DMS79 treated with DMSO at 0.1 percent for 48 hours (cell line): ENCODE results near the gene LGALS8.
"Not testable (repeated sequence)": the region's sequence is repeated elsewhere in the genome, so short reads cannot be mapped to it uniquely, and the experiment has no call there.

Experiments used
- DNase-seq: peaks from one replicate; lab custom pipeline; 2025; lab: John Stamatoyannopoulos, UW

Gene LGALS8

DNA sequence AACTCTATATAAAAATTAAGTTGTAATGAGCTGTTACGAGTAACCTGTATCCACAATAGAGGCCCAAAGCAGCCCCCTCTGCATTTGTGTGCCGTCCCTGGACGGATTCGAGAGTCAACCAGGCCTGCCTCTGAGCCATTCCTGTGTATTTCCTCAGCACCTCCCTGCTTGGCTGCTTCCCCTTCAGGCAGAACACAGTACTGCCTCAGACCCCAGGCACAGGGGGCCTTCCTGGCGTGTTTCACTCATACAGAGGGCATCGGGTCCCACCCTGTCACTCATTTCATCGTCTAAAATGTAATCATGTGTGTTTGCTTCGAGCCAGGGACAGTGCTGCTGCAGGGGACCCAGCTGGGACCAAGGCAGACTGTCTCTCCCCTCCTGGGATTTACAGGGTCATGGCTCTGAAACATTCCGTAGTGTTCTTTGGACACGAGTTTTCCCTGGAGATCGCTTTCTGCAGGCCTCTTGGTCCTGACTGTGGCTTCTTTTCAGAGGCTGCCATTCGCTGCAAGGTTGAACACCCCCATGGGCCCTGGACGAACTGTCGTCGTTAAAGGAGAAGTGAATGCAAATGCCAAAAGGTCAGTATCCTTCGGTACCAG, 19.4 kb downstream of the LGALS8 start:
- no peak for DNase-seq

DNA sequence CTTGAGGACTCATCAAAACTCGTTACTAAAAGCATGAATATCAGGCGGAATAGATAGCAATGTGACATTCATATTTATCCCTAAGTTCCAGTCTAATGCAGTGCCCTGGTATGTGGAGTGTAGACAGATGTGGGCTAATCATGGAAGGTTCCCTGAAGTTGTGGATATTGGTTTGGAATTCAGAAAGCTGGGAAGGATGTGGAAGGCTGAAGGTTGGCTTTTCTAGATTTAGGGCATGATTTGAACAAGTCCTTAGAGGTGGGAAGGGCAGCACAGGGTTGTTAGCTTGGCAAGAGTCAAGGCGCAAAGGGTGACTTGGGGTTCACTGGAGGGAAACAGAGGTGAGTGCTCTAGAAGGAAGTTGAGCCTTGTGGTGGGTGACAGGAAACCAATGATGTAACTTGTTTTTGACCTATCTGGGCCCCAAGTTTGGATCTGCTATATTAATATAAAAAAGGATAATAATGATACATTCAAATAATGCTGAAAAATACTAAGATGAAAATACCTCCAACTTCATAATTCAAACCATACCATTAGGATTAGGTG, 21.9 kb downstream of the LGALS8 start:
- DNase-seq, result no peak

DNA sequence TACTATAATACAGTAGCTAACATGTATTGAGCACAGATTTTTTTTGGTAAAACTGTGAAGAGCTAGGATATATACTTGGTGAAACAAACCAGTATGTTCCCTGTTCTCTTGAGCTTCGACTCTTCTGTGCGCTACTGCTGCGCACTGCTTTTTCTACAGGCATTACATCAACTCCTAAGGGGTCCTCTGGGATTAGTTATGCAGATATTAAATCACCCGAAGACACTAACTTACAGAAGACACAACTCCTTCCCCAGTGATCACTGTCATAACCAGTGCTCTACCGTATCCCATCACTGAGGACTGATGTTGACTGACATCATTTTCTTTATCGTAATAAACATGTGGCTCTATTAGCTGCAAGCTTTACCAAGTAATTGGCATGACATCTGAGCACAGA, 24.7 kb downstream of the LGALS8 start:
- DNase-seq, result no peak

DNA sequence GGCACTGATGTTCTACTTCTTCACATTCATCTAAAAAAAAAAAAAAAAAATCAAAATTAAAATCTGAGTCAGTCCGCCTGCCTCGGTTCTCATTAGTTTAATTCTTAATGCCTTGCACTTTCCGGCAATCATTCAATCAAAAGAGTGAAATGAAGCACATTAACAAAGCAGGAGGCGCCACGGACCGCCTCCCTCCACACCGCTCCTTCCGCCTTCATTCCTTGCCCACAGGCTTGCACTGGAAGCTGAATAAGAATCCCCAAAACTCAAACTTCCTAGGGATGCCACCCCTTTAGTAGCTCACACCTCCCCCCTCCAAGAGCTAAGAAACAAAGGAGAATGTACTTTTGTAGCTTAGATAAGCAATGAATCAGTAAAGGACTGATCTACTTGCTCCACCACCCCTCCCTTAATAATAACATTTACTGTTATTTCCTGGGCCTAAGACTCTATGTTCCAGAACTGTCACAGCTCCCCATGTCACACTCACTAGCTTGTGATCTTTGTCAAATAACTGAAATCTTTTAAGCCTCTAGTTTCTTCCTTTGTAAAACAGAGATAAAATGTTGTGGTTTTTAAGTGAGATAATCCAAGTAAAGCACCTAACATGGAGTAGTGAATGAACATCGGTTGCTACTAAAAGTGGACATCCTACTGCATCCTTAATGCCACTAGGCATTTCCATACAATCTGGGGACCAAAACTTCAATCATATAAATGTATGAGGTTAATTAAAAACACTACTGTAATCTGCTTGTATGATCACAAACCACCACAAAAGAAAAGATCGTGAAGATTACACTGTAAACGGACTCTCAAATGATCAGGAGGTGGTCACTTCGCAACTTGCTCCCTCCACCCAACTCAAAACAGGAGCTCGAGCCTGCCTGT, 27.4 kb downstream of the LGALS8 start:
- no peak for DNase-seq

DNA sequence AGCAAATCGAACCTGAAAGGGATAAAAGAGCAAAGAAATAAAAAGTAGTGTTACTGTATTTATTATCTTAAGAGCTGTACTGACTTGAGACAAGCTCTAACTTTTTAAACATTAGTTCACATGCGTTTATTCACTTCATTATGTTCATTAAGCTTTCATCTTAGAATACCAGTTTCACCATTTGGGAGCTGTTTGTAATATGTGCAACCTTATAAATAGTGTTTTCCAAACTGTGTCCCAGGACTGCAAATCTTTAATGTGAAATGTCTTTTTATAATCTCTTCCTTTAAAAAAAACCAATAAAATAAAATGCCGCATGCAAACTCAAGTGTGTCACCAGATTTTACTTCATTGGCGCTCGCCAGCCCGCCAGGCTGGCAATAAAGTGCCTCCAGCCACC, 28.3 kb downstream of the LGALS8 start:
- no peak for DNase-seq

DNA sequence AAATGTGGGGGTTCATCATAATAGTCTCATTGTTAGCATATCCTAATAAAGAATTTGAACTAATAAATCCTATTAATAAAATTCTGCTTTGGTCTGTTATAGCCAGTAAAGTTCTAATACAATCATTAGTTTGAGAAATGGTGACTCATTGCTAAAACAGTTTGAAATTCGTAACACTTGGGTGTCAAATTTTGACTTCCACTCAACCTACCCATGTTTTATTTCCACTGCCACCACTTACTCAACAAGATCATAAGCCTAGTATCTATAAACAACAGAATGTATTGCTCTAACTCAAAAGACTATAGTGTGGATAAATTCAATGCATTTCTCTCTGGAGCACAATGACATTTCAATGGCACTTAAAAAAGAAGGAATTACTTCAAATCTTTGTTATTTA, 29.1 kb downstream of the LGALS8 start:
- no peak for DNase-seq

DNA sequence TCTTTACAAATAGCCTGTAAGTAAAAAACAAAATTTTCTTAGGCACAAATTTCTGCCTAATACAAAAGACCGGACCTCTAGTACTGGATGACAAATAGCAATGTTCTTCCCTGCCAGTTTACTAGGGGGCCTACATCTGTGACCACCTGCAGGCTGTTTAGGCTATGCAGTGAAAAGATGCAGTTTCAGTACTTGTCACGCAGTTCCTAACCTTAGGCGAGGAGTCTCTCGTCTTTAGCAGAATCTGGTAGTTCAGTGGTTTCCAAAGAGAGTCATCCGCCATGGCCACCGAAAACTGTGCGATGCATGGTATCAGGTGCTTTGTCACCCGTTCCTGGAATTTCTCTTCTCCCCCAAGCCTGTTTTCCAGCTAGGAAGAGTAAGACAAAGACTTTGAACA, 29.6 kb downstream of the LGALS8 start:
- no peak for DNase-seq

DNA sequence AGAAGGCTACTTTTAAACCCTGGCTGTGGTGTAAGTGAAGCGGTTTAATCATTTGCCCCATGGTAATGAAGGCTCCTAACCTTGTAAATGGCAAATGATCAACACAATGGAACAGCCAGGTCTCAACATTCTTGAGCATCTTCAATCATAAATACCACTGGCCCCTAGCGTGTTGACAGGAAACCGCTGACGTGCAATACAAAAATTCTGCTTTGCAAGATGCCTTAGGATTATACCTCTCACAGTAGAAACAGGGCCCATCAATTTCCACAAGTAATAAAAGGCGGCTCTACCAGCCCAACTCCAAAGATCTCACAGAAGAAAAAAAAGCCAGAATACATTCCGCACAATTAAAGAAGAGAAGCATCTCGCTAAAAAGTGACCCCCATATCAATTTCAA, 32.8 kb downstream of the LGALS8 start:
- no peak for DNase-seq

DNA sequence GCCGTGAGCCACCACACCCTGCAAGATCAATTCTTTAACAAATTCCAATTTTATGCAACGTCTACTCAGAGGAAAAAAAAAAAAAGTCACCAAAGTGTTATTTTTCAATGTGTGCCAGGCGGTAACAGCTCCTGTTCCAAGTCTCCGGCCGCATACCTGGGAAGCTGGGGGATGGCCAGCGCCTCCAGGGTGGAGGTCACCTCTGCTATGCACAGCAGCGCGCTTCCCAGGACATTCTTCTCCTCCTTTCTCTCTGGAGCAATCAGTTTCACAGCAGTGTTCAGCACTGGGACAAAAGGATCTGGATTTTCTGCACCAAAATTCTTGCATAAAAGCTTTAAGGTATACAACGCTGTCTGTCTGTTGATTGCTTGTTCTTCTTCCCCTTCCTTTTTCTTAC, 34.3 kb downstream of the LGALS8 start:
- DNase-seq, result no peak

DNA sequence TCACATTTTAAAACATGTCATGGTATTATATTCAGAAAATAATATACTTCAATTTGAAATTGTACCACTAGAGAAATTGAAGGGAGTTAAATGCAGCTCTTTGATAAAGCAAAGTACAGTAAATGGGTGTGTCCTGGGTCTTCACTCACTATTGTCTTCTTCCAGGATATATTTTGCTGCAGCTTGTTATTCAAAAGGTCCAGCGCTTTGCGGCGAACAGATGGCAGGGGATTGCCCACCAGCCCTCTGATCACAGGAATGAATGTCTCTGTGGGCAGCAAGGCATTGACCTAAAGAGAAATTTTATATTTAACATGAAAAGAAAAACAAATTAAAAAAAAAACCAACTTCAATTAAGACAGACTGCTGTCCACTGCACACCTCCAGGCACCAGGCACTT, 35.1 kb downstream of the LGALS8 start:
- no peak for DNase-seq

DNA sequence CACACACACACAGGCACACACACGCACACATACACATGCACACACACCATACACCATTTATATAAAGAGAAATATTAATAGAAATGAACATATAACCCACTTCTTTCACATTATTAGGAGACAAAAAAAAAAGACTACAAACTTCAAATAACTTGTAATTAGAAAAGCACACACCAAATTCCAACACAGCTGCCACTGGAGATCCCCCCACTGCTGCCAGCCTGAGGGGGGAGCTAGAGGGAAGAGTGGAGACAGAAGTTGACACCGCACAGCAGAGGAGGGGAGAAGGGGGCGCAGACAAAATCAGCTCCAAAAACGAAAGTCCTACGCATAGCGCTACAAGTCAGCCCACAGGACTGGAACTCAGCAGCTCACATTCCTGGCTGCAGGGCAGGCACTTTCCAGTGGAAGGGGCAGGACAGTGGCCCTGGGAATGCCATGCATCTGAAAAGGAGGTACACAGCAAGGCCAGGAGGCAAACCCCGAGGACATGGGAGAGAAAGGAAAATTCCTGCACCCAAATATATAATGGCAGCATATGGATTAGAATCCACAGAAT, 36.5 kb downstream of the LGALS8 start:
- DNase-seq, result no peak

DNA sequence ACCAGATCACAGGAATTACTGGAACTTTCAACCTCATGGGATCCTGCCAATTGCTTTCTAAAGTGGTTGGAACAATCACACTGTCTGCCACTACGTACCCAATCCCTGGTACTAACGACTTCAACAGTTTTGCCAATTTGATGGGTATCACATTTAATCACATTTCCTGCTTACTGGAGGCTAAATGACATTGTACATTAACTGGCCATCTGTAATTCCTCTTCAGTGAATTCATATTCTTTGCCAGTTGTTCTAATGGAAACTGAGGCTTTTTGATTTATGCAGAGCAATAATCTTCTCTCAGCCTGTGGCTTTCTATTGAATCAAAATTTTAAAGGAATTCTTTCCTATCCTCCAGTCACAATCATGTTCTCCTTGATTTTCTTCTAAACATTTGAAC, 38.2 kb downstream of the LGALS8 start:
- DNase-seq, result no peak

DNA sequence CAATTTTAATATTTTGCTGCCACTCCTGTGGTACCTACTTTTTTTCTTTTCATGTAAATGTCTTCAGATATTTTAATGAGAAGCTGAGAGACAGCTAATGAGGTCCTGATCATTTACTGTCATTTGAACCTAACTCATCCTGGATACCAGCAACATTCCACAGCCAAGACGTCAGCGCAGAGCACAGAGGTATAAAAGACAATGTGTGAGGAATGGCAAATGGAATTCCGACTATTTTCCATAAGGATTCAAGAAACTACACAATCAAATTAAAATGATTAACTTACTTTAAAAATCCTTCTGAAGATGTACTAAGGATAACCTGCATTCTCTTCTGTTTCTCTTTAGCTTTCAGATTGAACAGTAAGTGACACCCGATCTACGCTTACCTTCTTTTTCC, 41.7 kb downstream of the LGALS8 start:
- no peak for DNase-seq

DNA sequence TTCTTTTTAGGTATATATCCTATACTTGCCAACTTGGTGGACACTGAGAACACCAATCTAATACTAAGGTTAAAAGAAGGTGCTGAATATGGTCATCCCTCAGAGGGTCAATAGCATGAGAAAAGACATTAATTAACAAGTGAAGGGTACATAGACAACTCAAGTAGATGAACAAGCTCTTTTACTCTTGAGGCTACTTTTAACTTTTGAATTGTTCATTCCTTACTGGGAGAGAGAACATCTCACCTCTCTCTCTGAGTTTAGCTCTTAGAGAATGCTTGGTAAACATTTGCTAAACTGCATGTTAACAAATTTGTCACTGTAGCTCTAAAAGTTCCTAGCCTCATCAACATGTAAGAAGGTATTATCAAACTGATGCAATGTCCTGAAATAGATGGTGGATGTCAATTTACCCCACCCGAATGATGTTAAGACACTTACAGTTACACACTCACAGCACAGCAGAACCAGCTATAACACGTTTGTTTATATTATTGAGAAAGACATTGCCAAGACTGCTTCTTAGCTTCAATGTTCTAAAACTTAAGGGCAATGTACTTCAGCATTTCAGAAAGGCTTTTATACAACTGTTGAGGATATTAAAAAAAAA, 44.6 kb downstream of the LGALS8 start:
- DNase-seq, result no peak

DNA sequence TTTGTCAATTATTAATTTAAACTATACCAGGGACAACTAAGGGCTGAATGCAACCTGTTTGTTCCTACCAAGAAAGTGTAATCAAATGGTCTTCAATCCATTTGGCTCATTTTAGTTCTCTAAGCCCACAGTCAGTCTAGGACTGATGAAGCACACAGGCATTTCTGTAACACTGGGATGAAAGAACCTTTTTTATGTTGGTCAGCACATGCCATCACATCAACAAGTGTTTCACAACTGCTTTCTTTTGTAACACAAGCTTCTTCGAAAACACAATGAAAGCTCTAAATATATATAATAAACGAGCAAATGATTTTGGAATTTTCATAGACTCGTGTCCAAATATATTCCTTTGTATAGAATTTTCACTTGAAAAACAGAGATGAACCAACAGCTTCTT, 51.7 kb downstream of the LGALS8 start:
- no peak for DNase-seq

DNA sequence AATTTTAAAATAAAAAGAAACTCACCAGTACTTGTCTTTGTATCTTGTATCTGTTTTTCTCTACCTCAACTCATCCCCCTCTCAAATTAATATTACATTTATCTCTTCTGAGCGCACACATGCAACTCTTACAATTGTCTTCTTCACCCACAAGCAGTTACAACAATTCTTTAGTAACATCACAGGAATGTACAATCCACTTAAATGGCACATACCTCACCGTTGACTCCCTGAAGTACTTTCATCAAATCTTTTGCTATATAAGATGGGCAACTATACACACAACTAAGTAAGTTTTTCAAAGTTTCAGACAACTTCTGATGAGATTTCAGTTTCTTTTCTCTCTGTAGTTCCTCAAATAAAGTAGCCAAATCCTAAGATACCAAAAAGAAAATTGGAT, 52.2 kb downstream of the LGALS8 start:
- DNase-seq, result no peak

DNA sequence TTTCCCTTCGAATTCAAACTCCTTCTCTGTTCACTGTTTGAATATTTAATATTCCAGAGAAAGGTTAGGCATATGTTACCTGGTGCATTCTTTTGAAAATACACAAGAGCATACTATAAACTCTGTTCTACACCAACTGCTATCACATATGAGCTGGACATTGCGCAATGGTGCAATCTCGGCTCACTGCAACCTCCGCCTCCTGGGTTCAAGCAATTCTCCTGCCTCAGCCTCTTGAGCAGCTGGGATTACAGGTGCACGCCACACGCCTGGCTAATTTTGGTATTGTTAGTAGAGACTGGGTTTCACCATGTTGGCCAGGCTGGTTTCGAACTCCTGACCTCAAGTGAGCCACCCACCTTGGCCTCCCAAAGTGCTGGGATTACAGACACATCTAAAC, 53.3 kb downstream of the LGALS8 start:
- DNase-seq, result not testable (repeated sequence)

DNA sequence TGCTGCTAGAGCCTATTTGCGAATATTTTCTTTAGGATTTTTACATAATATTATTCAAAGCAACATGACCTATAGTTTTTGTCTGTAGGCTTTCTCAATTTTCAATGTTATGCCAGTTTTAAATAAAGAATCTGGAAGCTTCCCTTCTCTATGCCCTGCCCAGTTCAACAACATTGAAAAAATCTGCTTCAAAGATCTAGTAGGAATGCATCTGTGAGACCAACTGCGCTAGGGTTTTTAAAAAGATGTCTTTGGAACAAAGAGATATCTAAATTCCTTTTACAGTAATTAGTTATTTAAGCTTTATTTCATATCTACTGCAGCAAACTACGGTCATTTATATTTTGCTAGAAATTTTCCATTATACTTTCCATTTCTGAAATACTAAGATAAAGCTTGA, 54.9 kb downstream of the LGALS8 start:
- no peak for DNase-seq

DNA sequence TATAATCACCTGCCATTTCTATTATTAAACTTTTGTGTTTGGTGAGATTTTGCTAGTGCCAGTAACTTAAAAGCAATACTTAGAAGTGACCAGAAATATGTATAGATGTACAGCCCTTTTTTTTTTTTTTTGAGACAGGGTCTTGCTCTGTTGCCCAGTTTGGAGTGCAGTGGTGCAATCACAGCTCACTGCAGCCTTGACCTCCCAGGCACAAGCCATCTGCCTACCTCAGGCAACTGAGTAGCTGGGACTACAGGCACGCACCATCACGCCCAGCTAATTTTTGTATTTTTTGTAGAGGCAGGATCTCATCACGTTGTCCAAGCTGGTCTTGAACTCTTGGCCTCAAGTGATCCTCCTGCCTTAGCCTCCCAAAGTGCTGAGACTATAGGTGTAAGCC, 56.6 kb downstream of the LGALS8 start:
- not testable (repeated sequence) for DNase-seq

DNA sequence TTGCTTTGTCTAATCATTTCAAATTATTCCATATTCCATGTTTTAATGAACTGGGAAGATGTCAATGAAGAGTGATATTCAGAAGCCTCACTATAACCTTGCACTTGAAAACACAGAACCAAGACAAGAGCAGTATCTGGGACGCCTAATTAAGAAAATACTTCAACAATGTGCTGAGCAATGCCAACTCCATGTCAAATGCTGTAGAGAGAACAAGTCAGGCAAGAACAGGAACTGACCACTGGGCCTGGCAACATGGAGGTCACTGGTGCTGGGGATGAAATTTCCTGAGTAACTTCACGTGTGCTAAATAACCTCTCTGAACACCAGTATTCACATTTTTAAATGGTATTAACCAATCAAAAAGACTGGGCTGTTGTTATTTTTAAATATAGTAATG, 57.7 kb downstream of the LGALS8 start:
- no peak for DNase-seq

DNA sequence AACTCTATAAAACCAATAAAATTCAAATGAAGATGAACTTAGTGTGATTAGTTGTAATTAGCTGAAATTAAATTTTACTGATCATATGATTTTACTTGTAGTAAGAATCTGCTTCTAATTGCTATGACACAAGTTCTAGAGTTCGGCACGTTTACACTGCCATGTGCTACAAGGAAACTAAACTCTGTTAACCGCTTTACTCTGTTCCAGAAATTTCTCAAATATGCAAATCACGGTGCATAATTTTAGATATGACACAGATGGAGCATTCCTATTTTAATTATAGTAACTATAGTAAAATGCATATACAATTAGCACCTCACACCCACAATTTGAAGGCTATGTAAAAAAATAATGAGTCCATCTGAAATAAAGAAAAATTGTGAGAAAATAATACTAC, 65.7 kb downstream of the LGALS8 start:
- no peak for DNase-seq

DNA sequence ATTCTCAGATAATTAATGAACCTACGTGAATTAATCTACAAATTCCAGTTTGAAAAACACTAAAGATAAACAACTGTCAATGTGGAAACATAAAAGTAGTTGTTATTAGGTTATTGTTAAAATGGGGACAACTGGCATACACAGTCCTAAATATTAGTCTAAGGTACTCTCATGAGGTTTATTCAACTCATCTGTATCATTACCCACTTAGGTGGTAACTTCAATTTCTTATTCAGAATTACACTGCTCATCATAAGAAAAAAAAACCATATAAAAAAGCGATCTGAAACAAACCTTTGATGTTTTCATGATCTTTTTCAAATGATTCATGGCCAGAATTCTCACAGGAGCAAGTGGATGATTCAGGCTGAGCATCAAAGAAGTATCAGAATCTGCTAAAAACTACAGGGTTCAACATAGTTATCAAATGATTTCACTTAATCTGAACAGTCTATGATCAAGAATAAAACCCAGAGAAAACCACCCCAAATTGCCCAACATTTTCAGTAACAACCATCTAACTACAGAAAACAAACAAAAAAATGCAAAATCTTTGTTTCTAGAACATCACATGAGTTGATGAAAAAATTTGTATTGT, 66.9 kb downstream of the LGALS8 start:
- no peak for DNase-seq
